Measurements from ENCODE around the gene DCC.

GRCh38 chr18:52394602-52395001 is 54.6 kb downstream of the DCC start:
- TF ChIP-seq EZH2 (IDR thresholded peaks at IDR 0.05; ENCODE audit: low read length, unreplicated experiment) = no peak
- no peak for TF ChIP-seq CTCF (conservative IDR thresholded peaks at IDR 0.05; ENCODE audit: low read depth, low read length)

All from PC-3 (cell line).